MM.1S (cell line): ENCODE measurements around the gene ACOT6.

Source experiments
- DNase-seq: peaks from one replicate; pipeline ENCODE4 v3.0.0-alpha.2; 2015
- H2AFZ ChIP-seq: fragments of 300-600 bp; sonication (generic); 2 replicates; pipeline ENCODE4 v1.6.0; 2016; ENCODE audit warnings: antibody characterized with exemption, low read length
- H3F3A ChIP-seq: fragments of 300-600 bp; sonication (generic); 2 replicates; pipeline ENCODE4 v1.6.1; 2016; ENCODE audit warnings: mild to moderate bottlenecking, antibody characterized with exemption, low read length, moderate library complexity, mixed read lengths; ENCODE audit not compliant: insufficient read depth
- H3K27ac ChIP-seq: fragments of 300-600 bp; sonication (generic); 2 replicates; pipeline ENCODE4 v1.5.1; 2016; ENCODE audit warnings: mild to moderate bottlenecking, low read length
- H3K27me3 ChIP-seq: fragments of 300-600 bp; sonication (generic); replicated peaks from 2 replicates; pipeline ENCODE4 v1.6.0; 2016; ENCODE audit warnings: low read length; ENCODE audit not compliant: insufficient read depth
- H3K36me3 ChIP-seq: fragments of 300-600 bp; sonication (generic); replicated peaks from 2 replicates; pipeline ENCODE4 v1.6.1; 2016; ENCODE audit warnings: mild to moderate bottlenecking, low read length, mixed read lengths; ENCODE audit not compliant: insufficient read depth
- H3K4me1 ChIP-seq: fragments of 300-600 bp; sonication (generic); 2 replicates; pipeline ENCODE4 v1.6.1; 2016; ENCODE audit warnings: low read length, mixed read lengths
- H3K4me2 ChIP-seq: fragments of 300-600 bp; sonication (generic); 2 replicates; pipeline ENCODE4 v1.6.0; 2016; ENCODE audit warnings: low read depth, low read length
- H3K4me3 ChIP-seq: fragments of 300-600 bp; sonication (generic); 2 replicates; pipeline ENCODE4 v1.5.1; 2016; ENCODE audit warnings: low read length, mixed read lengths
- H3K79me2 ChIP-seq: fragments of 300-600 bp; sonication (generic); 2 replicates; pipeline ENCODE4 v1.6.1; 2016; ENCODE audit warnings: mixed run types, low read length, mixed read lengths
- H3K9ac ChIP-seq: fragments of 300-600 bp; sonication (generic); 2 replicates; pipeline ENCODE4 v1.6.1; 2016; ENCODE audit warnings: low read length, mixed read lengths
- H3K9me2 ChIP-seq: fragments of 300-600 bp; sonication (generic); replicated peaks from 2 replicates; pipeline ENCODE4 v1.6.1; 2016; ENCODE audit warnings: mild to moderate bottlenecking, low read length, mixed read lengths; ENCODE audit not compliant: insufficient read depth
- H3K9me3 ChIP-seq: fragments of 300-600 bp; sonication (generic); replicated peaks from 2 replicates; pipeline ENCODE4 v1.6.1; 2016; ENCODE audit warnings: mild to moderate bottlenecking, low read length, mixed read lengths; ENCODE audit not compliant: insufficient read depth
- H4K20me1 ChIP-seq: fragments of 300-600 bp; sonication (generic); 2 replicates; pipeline ENCODE4 v1.6.1; 2016; ENCODE audit warnings: mild to moderate bottlenecking, low read length, moderate library complexity, mixed read lengths; ENCODE audit not compliant: insufficient read depth
- EZH2 ChIP-seq: fragments of 300-600 bp; sonication (generic); optimal IDR thresholded peaks from 2 replicates; pipeline ENCODE3; 2017; ENCODE audit warnings: low read depth, mild to moderate bottlenecking, antibody characterized with exemption, low read length, mixed read lengths
- EZH2phosphoT487 ChIP-seq: fragments of 300-600 bp; sonication (generic); IDR thresholded peaks from 2 replicates; pipeline ENCODE4 v1.6.1; 2018; ENCODE audit warnings: antibody characterized with exemption, low read length
- TF ChIP-seq, protein P1 (sequence below): fragments of 300-600 bp; sonication (generic); IDR thresholded peaks from 2 replicates; pipeline ENCODE4 v1.5.1; 2016; ENCODE audit warnings: antibody characterized with exemption, low read length, mixed read lengths

Gene ACOT6

DNA sequence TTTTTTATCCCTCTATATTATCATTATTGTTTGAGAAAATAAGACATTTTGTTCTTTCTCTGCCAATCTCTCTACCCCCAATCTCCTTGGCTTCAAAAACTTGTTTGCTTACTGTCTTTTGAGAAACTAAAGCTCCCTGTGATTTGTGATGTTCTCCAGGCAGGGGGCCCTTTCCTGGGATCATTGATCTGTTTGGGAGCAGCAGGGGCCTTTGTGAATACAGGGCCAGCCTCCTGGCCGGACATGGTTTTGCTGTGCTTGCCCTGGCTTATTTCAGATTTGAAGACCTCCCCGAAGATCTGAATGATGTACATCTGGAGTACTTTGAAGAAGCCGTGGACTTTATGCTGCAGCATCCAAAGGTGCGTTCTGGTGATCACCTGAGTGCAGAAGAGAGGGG is 4.5 kb downstream of the ACOT6 start:
- Histone ChIP-seq H4K20me1 (no peaks in the 10 kb centered on the region), H3K4me1 (no peaks in the 10 kb centered on the region), H3K36me3 (no peaks in the 10 kb centered on the region), H3K4me2 (no peak overlapping the region), H3K9me3 (no peaks in the 10 kb centered on the region), H3K4me3 (no peak overlapping the region), H3K27me3 (no peaks in the 10 kb centered on the region), H3K9me2 (no peaks in the 10 kb centered on the region), H3K79me2 (no peaks in the 10 kb centered on the region), H3F3A (no peaks in the 10 kb centered on the region), H3K27ac (no peak overlapping the region), H2AFZ (no peak overlapping the region), H3K9ac (no peak overlapping the region)
- TF ChIP-seq EZH2phosphoT487 (no peak), EZH2 (no peak)
- TF ChIP-seq, protein P1, sequence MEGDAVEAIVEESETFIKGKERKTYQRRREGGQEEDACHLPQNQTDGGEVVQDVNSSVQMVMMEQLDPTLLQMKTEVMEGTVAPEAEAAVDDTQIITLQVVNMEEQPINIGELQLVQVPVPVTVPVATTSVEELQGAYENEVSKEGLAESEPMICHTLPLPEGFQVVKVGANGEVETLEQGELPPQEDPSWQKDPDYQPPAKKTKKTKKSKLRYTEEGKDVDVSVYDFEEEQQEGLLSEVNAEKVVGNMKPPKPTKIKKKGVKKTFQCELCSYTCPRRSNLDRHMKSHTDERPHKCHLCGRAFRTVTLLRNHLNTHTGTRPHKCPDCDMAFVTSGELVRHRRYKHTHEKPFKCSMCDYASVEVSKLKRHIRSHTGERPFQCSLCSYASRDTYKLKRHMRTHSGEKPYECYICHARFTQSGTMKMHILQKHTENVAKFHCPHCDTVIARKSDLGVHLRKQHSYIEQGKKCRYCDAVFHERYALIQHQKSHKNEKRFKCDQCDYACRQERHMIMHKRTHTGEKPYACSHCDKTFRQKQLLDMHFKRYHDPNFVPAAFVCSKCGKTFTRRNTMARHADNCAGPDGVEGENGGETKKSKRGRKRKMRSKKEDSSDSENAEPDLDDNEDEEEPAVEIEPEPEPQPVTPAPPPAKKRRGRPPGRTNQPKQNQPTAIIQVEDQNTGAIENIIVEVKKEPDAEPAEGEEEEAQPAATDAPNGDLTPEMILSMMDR: no peak
- no peak for DNase-seq

DNA sequence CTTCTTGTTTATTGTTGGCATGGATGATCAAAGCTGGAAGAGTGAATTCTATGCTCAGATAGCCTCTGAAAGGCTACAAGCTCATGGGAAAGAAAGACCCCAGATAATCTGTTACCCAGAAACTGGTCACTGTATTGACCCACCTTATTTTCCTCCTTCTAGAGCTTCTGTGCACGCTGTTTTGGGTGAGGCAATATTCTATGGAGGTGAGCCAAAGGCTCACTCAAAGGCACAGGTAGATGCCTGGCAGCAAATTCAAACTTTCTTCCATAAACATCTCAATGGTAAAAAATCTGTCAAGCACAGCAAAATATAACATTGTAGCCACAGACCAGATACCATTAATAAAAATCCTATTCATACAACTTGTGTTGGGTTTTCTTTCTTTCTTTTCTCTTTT is 7.2 kb downstream of the ACOT6 start:
- Histone ChIP-seq H3K9me2 (no peaks in the 10 kb centered on the region), H3K27me3 (no peaks in the 10 kb centered on the region), H3K27ac (no peak overlapping the region), H3F3A (no peaks in the 10 kb centered on the region), H3K4me2 (no peak overlapping the region), H3K4me1 (no peaks in the 10 kb centered on the region), H3K4me3 (no peak overlapping the region), H2AFZ (no peak overlapping the region), H3K79me2 (no peaks in the 10 kb centered on the region), H4K20me1 (no peaks in the 10 kb centered on the region), H3K9ac (no peak overlapping the region), H3K36me3 (no peaks in the 10 kb centered on the region), H3K9me3 (no peaks in the 10 kb centered on the region)
- no peak for DNase-seq
- TF ChIP-seq EZH2phosphoT487 (no peak), EZH2 (no peak)
- TF ChIP-seq, protein P1: no peak

DNA sequence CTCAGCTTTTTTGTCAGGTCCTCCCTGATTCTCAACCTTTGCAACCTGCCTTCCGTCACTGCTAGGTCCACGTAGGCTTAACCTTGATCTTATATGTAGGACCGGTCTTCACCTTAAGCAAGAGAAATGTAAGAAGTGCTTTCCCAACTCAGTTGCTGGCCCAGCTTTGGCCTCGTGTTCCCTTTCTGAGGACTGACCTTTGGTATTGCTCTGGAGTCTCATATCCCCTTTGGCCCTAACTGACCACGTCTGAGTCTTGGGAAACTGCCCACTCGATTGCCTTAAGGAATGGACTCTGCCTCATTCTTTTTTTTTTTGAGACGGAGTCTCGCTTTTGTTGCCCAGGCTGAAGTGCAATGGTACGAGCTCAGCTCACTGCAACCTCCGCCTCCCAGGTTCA is 8.0 kb downstream of the ACOT6 start:
- H3K27me3 ChIP-seq: no peaks in the 10 kb centered on the region
- TF ChIP-seq EZH2 (no peak), EZH2phosphoT487 (no peak)
- TF ChIP-seq, protein P1: no peak
- no peak overlapping the region for H2AFZ ChIP-seq
- H3K9me2 ChIP-seq: no peaks in the 10 kb centered on the region
- no peaks in the 10 kb centered on the region for H3K9me3 ChIP-seq
- H3K4me1 ChIP-seq: no peaks in the 10 kb centered on the region
- H3F3A ChIP-seq: no peaks in the 10 kb centered on the region
- no peak overlapping the region for H3K4me3 ChIP-seq
- no peaks in the 10 kb centered on the region for H3K79me2 ChIP-seq
- no peak overlapping the region for H3K27ac ChIP-seq
- no peak for DNase-seq
- H3K9ac ChIP-seq: no peak overlapping the region
- no peaks in the 10 kb centered on the region for H3K36me3 ChIP-seq
- H4K20me1 ChIP-seq: no peaks in the 10 kb centered on the region
- H3K4me2 ChIP-seq: no peak overlapping the region
